IMR-90 (cell line): Measurements from ENCODE around the gene CD300LB. TPM values are rescaled to one million over a fixed set of nuclear protein-coding genes. Genes with fewer than 3 reads are reported as not detected.

ENCODE experiments used
- ATAC-seq: fragments of 200-7000 bp; cut with Tn5 transposase; 2 replicates; pipeline ENCODE4 v1.9.1; 2020; ENCODE audit warnings: low read depth, mild to moderate bottlenecking, moderate library complexity
- BruUV-seq: library from RNA; stranded (reverse); fragments of 400-500 nt; replicated peaks from 2 replicates; lab custom pipeline; 2021; lab: Mats Ljungman, UMichigan
- CTCF ChIA-PET: fragments of 300-600 bp; formaldehyde crosslinking; extraction: SDS; loops from one replicate; lab custom pipeline; 2021; ENCODE audit warnings: antibody characterized with exemption; lab: Yijun Ruan, JAX
- POLR2A ChIA-PET: fragments of 300-600 bp; sonication (Branson Sonifier 250); formaldehyde crosslinking; loops from one replicate; lab custom pipeline; 2022; ENCODE audit warnings: antibody characterized with exemption; ENCODE audit not compliant: unreplicated experiment; lab: Charles Lee
- DNase-seq: peaks from one replicate; pipeline ENCODE4 v3.0.0; 2013
- H2AFZ ChIP-seq: replicated peaks from 2 replicates; pipeline ENCODE3; 2013; ENCODE audit warnings: low read length, mild to moderate bottlenecking; ENCODE audit not compliant: poor library complexity
- H2AK5ac ChIP-seq: 2 replicates; pipeline ENCODE4 v1.6.1; 2013; ENCODE audit warnings: low read depth, low read length, inconsistent platforms
- H2AK9ac ChIP-seq: replicated peaks from 2 replicates; pipeline ENCODE3; 2013; ENCODE audit warnings: mild to moderate bottlenecking, low read depth, low read length, moderate library complexity; ENCODE audit not compliant: poor library complexity
- H2BK120ac ChIP-seq: 2 replicates; pipeline ENCODE4 v1.6.1; 2013; ENCODE audit warnings: low read depth, low read length, inconsistent platforms
- H2BK15ac ChIP-seq: 3 replicates; pipeline ENCODE4 v1.6.1; 2013; ENCODE audit warnings: low read depth, low read length, inconsistent platforms
- H2BK20ac ChIP-seq: 2 replicates; pipeline ENCODE4 v1.6.1; 2013; ENCODE audit warnings: low read depth, mild to moderate bottlenecking, inconsistent platforms, low read length, moderate library complexity
- H2BK5ac ChIP-seq: 2 replicates; pipeline ENCODE4 v1.6.1; 2013; ENCODE audit warnings: mild to moderate bottlenecking, low read depth, low read length, inconsistent platforms; ENCODE audit not compliant: poor library complexity, severe bottlenecking
- H3K14ac ChIP-seq: replicated peaks from 2 replicates; pipeline ENCODE4 v1.6.1; 2013; ENCODE audit warnings: low read depth, low read length, inconsistent platforms
- H3K18ac ChIP-seq: 2 replicates; pipeline ENCODE4 v1.6.1; 2013; ENCODE audit warnings: low read depth, low read length, control low read depth
- H3K23ac ChIP-seq: 2 replicates; pipeline ENCODE4 v1.6.1; 2013; ENCODE audit warnings: low read depth, low read length, inconsistent platforms
- H3K27ac ChIP-seq: 2 replicates; pipeline ENCODE4 v1.5.1; 2013; ENCODE audit warnings: mild to moderate bottlenecking, control low read depth, low read length; ENCODE audit not compliant: insufficient read depth
- H3K27me3 ChIP-seq: 2 replicates; pipeline ENCODE4 v1.6.1; 2013; ENCODE audit warnings: low read length; ENCODE audit not compliant: control insufficient read depth, insufficient read depth
- H3K36me3 ChIP-seq: 2 replicates; pipeline ENCODE4 v1.6.1; 2013; ENCODE audit warnings: low read length, mixed read lengths; ENCODE audit not compliant: control insufficient read depth, insufficient read depth
- H3K4ac ChIP-seq: 2 replicates; pipeline ENCODE4 v1.6.1; 2013; ENCODE audit warnings: low read depth, low read length, inconsistent platforms
- H3K4me1 ChIP-seq: 2 replicates; pipeline ENCODE4 v1.6.1; 2013; ENCODE audit warnings: low read length, mixed read lengths; ENCODE audit not compliant: control insufficient read depth, insufficient read depth
- H3K4me2 ChIP-seq: 2 replicates; pipeline ENCODE4 v1.6.1; 2013; ENCODE audit warnings: low read depth, mild to moderate bottlenecking, control low read depth, low read length, moderate library complexity
- H3K4me3 ChIP-seq: 2 replicates; pipeline ENCODE4 v1.5.1; 2013; ENCODE audit warnings: low read depth, mild to moderate bottlenecking, control low read depth, low read length, moderate library complexity; ENCODE audit not compliant: insufficient read depth
- H3K56ac ChIP-seq: 2 replicates; pipeline ENCODE4 v1.6.1; 2013; ENCODE audit warnings: low read length, inconsistent platforms; ENCODE audit not compliant: insufficient read depth; ENCODE audit errors: extremely low read depth
- H3K79me1 ChIP-seq, 2 experiments: 2 replicates each; pipeline ENCODE4 v1.6.1; 2013; ENCODE audit warnings: low read length in 2 of 2, inconsistent platforms in 1 of 2, low read depth in 1 of 2
- H3K9ac ChIP-seq: 2 replicates; pipeline ENCODE4 v1.6.1; 2013; ENCODE audit warnings: low read depth, low read length, control low read depth
- H3K9me1 ChIP-seq: 2 replicates; pipeline ENCODE4 v1.6.1; 2013; ENCODE audit warnings: low read length, inconsistent platforms; ENCODE audit not compliant: insufficient read depth
- H3K9me3 ChIP-seq: 2 replicates; pipeline ENCODE4 v1.6.1; 2013; ENCODE audit warnings: low read length; ENCODE audit not compliant: control insufficient read depth, insufficient read depth
- H4K20me1 ChIP-seq: 2 replicates; pipeline ENCODE4 v1.6.1; 2013; ENCODE audit warnings: low read length, inconsistent platforms; ENCODE audit not compliant: insufficient read depth
- H4K5ac ChIP-seq: 2 replicates; pipeline ENCODE4 v1.6.1; 2013; ENCODE audit warnings: mild to moderate bottlenecking, low read depth, low read length, control low read depth
- H4K8ac ChIP-seq, 2 experiments: 2 replicates each; pipeline ENCODE4 v1.6.1; 2013; ENCODE audit warnings: low read depth in 2 of 2, low read length in 2 of 2, control low read depth in 1 of 2, inconsistent platforms in 1 of 2
- H4K91ac ChIP-seq: 2 replicates; pipeline ENCODE4 v1.6.1; 2013; ENCODE audit warnings: low read depth, low read length, inconsistent platforms; ENCODE audit not compliant: insufficient read depth
- BHLHE40 ChIP-seq: fragments of 150-350 bp; IDR thresholded peaks from 2 replicates; pipeline ENCODE4 v1.6.1; 2016; ENCODE audit warnings: mild to moderate bottlenecking, low read depth, low read length
- CEBPB ChIP-seq: IDR thresholded peaks from 2 replicates; pipeline ENCODE4 v1.6.1; 2012; ENCODE audit warnings: low read depth, low read length, improper control_type of control experiment
- ELK1 ChIP-seq: fragments of 150-350 bp; IDR thresholded peaks from 2 replicates; pipeline ENCODE4 v1.6.1; 2016; ENCODE audit warnings: low read depth, mild to moderate bottlenecking, low read length, moderate library complexity, borderline replicate concordance
- MAFK ChIP-seq: IDR thresholded peaks from 2 replicates; pipeline ENCODE4 v1.6.1; 2012; ENCODE audit warnings: low read depth, low read length, improper control_type of control experiment
- MXI1 ChIP-seq: IDR thresholded peaks from 2 replicates; pipeline ENCODE4 v1.6.1; 2012; ENCODE audit warnings: low read depth, mild to moderate bottlenecking, low read length, moderate library complexity, borderline replicate concordance
- NFE2L2 ChIP-seq: fragments of 150-350 bp; IDR thresholded peaks from 2 replicates; pipeline ENCODE4 v1.6.1; 2016; ENCODE audit warnings: low read depth, mild to moderate bottlenecking, low read length
- POLR2A ChIP-seq: IDR thresholded peaks from 2 replicates; pipeline ENCODE4 v1.6.1; 2012; ENCODE audit warnings: mild to moderate bottlenecking, low read depth, low read length
- RAD21 ChIP-seq: IDR thresholded peaks from 2 replicates; pipeline ENCODE4 v1.6.1; 2012; ENCODE audit warnings: low read length, improper control_type of control experiment
- RCOR1 ChIP-seq: IDR thresholded peaks from 2 replicates; pipeline ENCODE4 v1.6.1; 2012; ENCODE audit warnings: mild to moderate bottlenecking, low read length, improper control_type of control experiment; ENCODE audit not compliant: insufficient replicate concordance
- RFX5 ChIP-seq: IDR thresholded peaks from 2 replicates; pipeline ENCODE4 v1.8.0; 2012; ENCODE audit warnings: low read depth, mild to moderate bottlenecking, low read length, moderate library complexity
- USF2 ChIP-seq: fragments of 150-350 bp; IDR thresholded peaks from 2 replicates; pipeline ENCODE4 v1.6.1; 2017; ENCODE audit warnings: mild to moderate bottlenecking, antibody characterized with exemption, low read length, low read depth
- WGBS, 2 experiments: methylation state at CpG; one replicate each; pipeline versions ENCODE4 v1.1.5 to v1.1.7; 2013; ENCODE audit warnings: missing lambda C conversion rate in 2 of 2; ENCODE audit not compliant: insufficient read length in 1 of 2; ENCODE audit errors: extremely low coverage in 2 of 2; 5-methylcytosine and 5-hydroxymethylcytosine counted together
- dilution Hi-C: fragments of 300-500 bp; cut with HindIII; formaldehyde crosslinking; loops from one replicate; pipeline ENCODE4 v1.14.3; 2018; ENCODE audit warnings: low sequenced_read_pairs; ENCODE audit not compliant: unreplicated experiment
- in situ Hi-C: fragments of 300-500 bp; cut with MboI; formaldehyde crosslinking; loops from 3 replicates; pipeline ENCODE4 v1.14.3; 2019; ENCODE audit warnings: low sequenced_read_pairs, inconsistent platforms, mixed read lengths
- intact Hi-C: fragments of 100-400 bp; cut with micrococcal nuclease; formaldehyde crosslinking; loops from 2 replicates; pipeline ENCODE4 v1.10.0; 2022
- polyA plus RNA-seq, 3 experiments: library from polyadenylated mRNA; depleted of rRNA; stranded (reverse); fragments of >200 nt; gene quantifications; 2 replicates each; pipeline ENCODE4 v1.2.3, GENCODE V29; 2012; ENCODE audit warnings: low replicate concordance in 1 of 3
- total RNA-seq: library from RNA; depleted of rRNA; stranded (reverse); fragments of >200 nt; gene quantifications from 2 replicates; pipeline ENCODE4 v1.2.3, GENCODE V29; 2012

The CD300LB gene
- total and polyA plus RNA-seq, 2 of the 4 experiments (the other 2 are of a cell fraction): not detected

DNA sequence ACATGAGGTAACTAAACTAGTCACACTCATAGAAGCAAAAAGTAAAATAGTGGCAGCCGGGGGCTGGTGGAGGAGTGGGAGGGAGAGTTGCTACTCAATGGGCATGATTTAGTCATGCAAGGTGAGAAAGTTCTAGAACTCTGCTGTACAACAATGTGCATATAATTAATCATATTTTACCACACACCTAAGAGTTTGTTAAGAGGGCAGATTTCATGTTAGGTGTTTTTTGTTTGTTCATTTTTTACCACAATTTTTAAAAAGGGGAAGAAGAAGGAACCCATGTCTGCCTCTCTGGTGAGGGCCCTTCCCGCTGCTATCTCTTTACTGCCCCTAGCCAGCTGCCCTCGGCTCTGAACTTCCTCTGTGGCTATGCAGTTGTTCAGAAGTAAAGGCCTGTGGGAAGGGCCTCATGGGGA, 11.2 kb downstream of the CD300LB start:
- Histone ChIP-seq H3K36me3 (no peaks in the 10 kb centered on the region), H4K91ac (no peak overlapping the region), H3K14ac (no peak overlapping the region), H3K9me1 (no peaks in the 10 kb centered on the region), H3K79me1 (no peaks in the 10 kb centered on the region), H3K4ac (no peak overlapping the region), H2BK120ac (no peak overlapping the region), H3K56ac (no peak overlapping the region), H2BK20ac (no peak overlapping the region), H4K5ac (no peak overlapping the region), H2BK15ac (no peak overlapping the region), H3K27me3 (no peaks in the 10 kb centered on the region), H3K9ac (no peak overlapping the region), H3K27ac (no peak overlapping the region), H3K18ac (no peak overlapping the region), H3K9me3 (peaks cover 36% of the 10 kb centered on the region), H3K4me2 (no peak overlapping the region), H3K4me1 (no peaks in the 10 kb centered on the region), H4K20me1 (no peaks in the 10 kb centered on the region), H3K23ac (no peak overlapping the region), H3K4me3 (no peak overlapping the region), H2AFZ (no peak overlapping the region), H2AK9ac (no peak overlapping the region), H2AK5ac (no peak overlapping the region), H4K8ac (no peak overlapping the region), H2BK5ac (no peak overlapping the region)
- no peak for TF ChIP-seq RCOR1
- TF ChIP-seq USF2: no peak
- TF ChIP-seq RFX5: no peak
- TF ChIP-seq POLR2A: no peak
- no peak for TF ChIP-seq MAFK
- TF ChIP-seq BHLHE40: no peak
- no peak for TF ChIP-seq MXI1
- TF ChIP-seq CEBPB: no peak
- TF ChIP-seq RAD21: no peak
- TF ChIP-seq NFE2L2: no peak
- no peak for TF ChIP-seq ELK1
- ChIA-PET CTCF (no interaction called here), POLR2A (no interaction called here)
- no peak for DNase-seq
- ATAC-seq: no peak
- BruUV-seq: no TSS peak
- dilution Hi-C loops (no loop called here), intact Hi-C loops (no loop called here), in situ Hi-C loops (no loop called here)
- WGBS, 2 experiments: no CpG with 5 or more reads among the region's 3 CpGs
